Stimulated activated CD4-positive, alpha-beta T cell treated with anti-CD3 and anti-CD28 coated beads, Interleukin-4, amount 100 ng/mL, for 4 hours (primary cell): ENCODE measurements around the gene TTLL6.
"Not testable (repeated sequence)": the region's sequence is repeated elsewhere in the genome, so short reads cannot be mapped to it uniquely, and the experiment has no call there.

ENCODE experiments used
- DNase-seq, 2 experiments: peaks; one replicate each; pipeline ENCODE4 v3.0.0-alpha.2; 2020

The TTLL6 gene

GRCh38 chr17:48816774-48817590 is at the start of gene TTLL6:
TTLL6 (minus strand) TSS chr17:48817229; CDS start chr17:48817072, 157 bp downstream.
- DNase-seq: peak; percentile 65 to 73

- DNase-seq: no peak
Observed at GRCh38 chr17:48860456-48860855, 43.4 kb upstream of the TTLL6 start.

GRCh38 chr17:48860034-48860433 is 43.0 kb upstream of the TTLL6 start:
- no peak for DNase-seq

- DNase-seq: no peak
Observed at GRCh38 chr17:48856122-48856821, 39.2 kb upstream of the TTLL6 start.

GRCh38 chr17:48854774-48855476 is 37.9 kb upstream of the TTLL6 start:
- no peak for DNase-seq

GRCh38 chr17:48850792-48851323 is 33.8 kb upstream of the TTLL6 start:
- no peak for DNase-seq

GRCh38 chr17:48843187-48843900 is 26.3 kb upstream of the TTLL6 start:
- no peak for DNase-seq

- no peak for DNase-seq
Observed at GRCh38 chr17:48842746-48843145, 25.7 kb upstream of the TTLL6 start.

- DNase-seq: peak in 1 of 2 experiments; percentile 22
Observed at GRCh38 chr17:48841395-48841831, 24.4 kb upstream of the TTLL6 start.

GRCh38 chr17:48840441-48840840 is 23.4 kb upstream of the TTLL6 start:
- no peak for DNase-seq

GRCh38 chr17:48837458-48837857 is 20.4 kb upstream of the TTLL6 start:
- not testable (repeated sequence) for DNase-seq

GRCh38 chr17:48835971-48836370 is 18.9 kb upstream of the TTLL6 start:
- DNase-seq: no peak

- DNase-seq: no peak
Observed at GRCh38 chr17:48834973-48835372, 17.9 kb upstream of the TTLL6 start.

GRCh38 chr17:48831549-48831883 is 14.5 kb upstream of the TTLL6 start:
- no peak for DNase-seq

- DNase-seq: peak; percentile 84 to 88
Observed at GRCh38 chr17:48830840-48831548, 14.0 kb upstream of the TTLL6 start, which contains the start of gene CALCOCO2. CALCOCO2 (plus strand) TSS chr17:48831035; CDS start chr17:48841708, 10,673 bp downstream.

- no peak for DNase-seq
Observed at GRCh38 chr17:48825446-48826381, 8.7 kb upstream of the TTLL6 start.

GRCh38 chr17:48820936-48821335 is 3.9 kb upstream of the TTLL6 start:
- not testable (repeated sequence) for DNase-seq

GRCh38 chr17:48819466-48819865 is 2.4 kb upstream of the TTLL6 start:
- no peak for DNase-seq

GRCh38 chr17:48818361-48818841 is 1.4 kb upstream of the TTLL6 start:
- DNase-seq: no peak

GRCh38 chr17:48816438-48816773 is 623 bp downstream of the TTLL6 start:
- no peak for DNase-seq

- DNase-seq: no peak
Observed at GRCh38 chr17:48815311-48815710, 1.7 kb downstream of the TTLL6 start.
